PC-3 (cell line): ENCODE measurements around the gene ADGRV1. TPM values are rescaled to one million over a fixed set of nuclear protein-coding genes. Genes with fewer than 3 reads are reported as not detected.

Experiments
- ATAC-seq: fragments of 200-7000 bp; cut with Tn5 transposase; 2 replicates; pipeline ENCODE4 v1.9.1; 2020; ENCODE audit warnings: mild to moderate bottlenecking, moderate library complexity
- BruUV-seq: library from RNA; stranded (reverse); fragments of 400-500 nt; replicated peaks from 2 replicates; lab custom pipeline; 2021; lab: Mats Ljungman, UMichigan
- CTCF ChIA-PET: fragments of 300-600 bp; sonication (Branson Sonifier 250); formaldehyde crosslinking; loops from one replicate; lab custom pipeline; 2022; ENCODE audit warnings: antibody characterized with exemption; lab: Charles Lee
- POLR2A ChIA-PET: fragments of 300-600 bp; sonication (Branson Sonifier 250); formaldehyde crosslinking; loops from one replicate; lab custom pipeline; 2022; ENCODE audit warnings: antibody characterized with exemption; ENCODE audit not compliant: unreplicated experiment; lab: Charles Lee
- DNase-seq: peaks from one replicate; pipeline ENCODE4 v3.0.0-alpha.2; 2015
- H2AFZ ChIP-seq: fragments of 300-600 bp; sonication (generic); 2 replicates; pipeline ENCODE4 v1.6.0; 2016; ENCODE audit warnings: antibody characterized with exemption, low read length
- H3F3A ChIP-seq: fragments of 300-600 bp; sonication (generic); one replicate; pipeline ENCODE4 v1.6.0; 2017; ENCODE audit warnings: antibody characterized with exemption, low read length, control low read depth, mild to moderate bottlenecking; ENCODE audit not compliant: unreplicated experiment
- H3K27ac ChIP-seq: fragments of 300-600 bp; sonication (generic); 2 replicates; pipeline ENCODE4 v1.5.1; 2016; ENCODE audit warnings: mild to moderate bottlenecking, low read length
- H3K27me3 ChIP-seq: fragments of 300-600 bp; sonication (generic); 2 replicates; pipeline ENCODE4 v1.6.1; 2016; ENCODE audit warnings: low read length, mixed read lengths
- H3K36me3 ChIP-seq: fragments of 300-600 bp; sonication (generic); 2 replicates; pipeline ENCODE4 v1.6.1; 2016; ENCODE audit warnings: low read depth, mixed run types, low read length, mixed read lengths
- H3K4me1 ChIP-seq: fragments of 300-600 bp; sonication (generic); 2 replicates; pipeline ENCODE4 v1.5.1; 2016; ENCODE audit warnings: low read length; ENCODE audit not compliant: insufficient read depth
- H3K4me2 ChIP-seq: fragments of 300-600 bp; sonication (generic); 2 replicates; pipeline ENCODE4 v1.6.0; 2016; ENCODE audit warnings: low read length
- H3K4me3 ChIP-seq: fragments of 300-600 bp; sonication (generic); 2 replicates; pipeline ENCODE4 v1.5.1; 2016; ENCODE audit warnings: mild to moderate bottlenecking, low read length, mixed read lengths
- H3K79me2 ChIP-seq: fragments of 300-600 bp; sonication (generic); 2 replicates; pipeline ENCODE4 v1.6.1; 2017; ENCODE audit warnings: low read length, mixed read lengths
- H3K9ac ChIP-seq: fragments of 300-600 bp; sonication (generic); 2 replicates; pipeline ENCODE4 v1.6.0; 2016; ENCODE audit warnings: mild to moderate bottlenecking, low read length
- H3K9me2 ChIP-seq: fragments of 300-600 bp; sonication (generic); replicated peaks from 2 replicates; pipeline ENCODE4 v1.6.1; 2016; ENCODE audit warnings: mixed run types, low read length, mixed read lengths
- H3K9me3 ChIP-seq: fragments of 300-600 bp; sonication (generic); 2 replicates; pipeline ENCODE4 v1.6.1; 2016; ENCODE audit warnings: low read length, mixed read lengths
- H4K20me1 ChIP-seq: fragments of 300-600 bp; sonication (generic); 2 replicates; pipeline ENCODE4 v1.6.1; 2016; ENCODE audit warnings: low read length, mixed read lengths
- EZH2 ChIP-seq: fragments of 300-600 bp; sonication (generic); IDR thresholded peaks from one replicate; pipeline ENCODE4 v1.6.1; 2017; ENCODE audit warnings: antibody characterized with exemption, mild to moderate bottlenecking, low read length; ENCODE audit not compliant: unreplicated experiment
- EZH2phosphoT487 ChIP-seq: fragments of 300-600 bp; sonication (generic); IDR thresholded peaks from 2 replicates; pipeline ENCODE4 v1.6.1; 2018; ENCODE audit warnings: mild to moderate bottlenecking, antibody characterized with exemption, low read length, borderline replicate concordance
- intact Hi-C: fragments of 100-400 bp; cut with micrococcal nuclease; formaldehyde crosslinking; loops from 2 replicates; pipeline ENCODE4 v1.9.0; 2023
- total RNA-seq: library from RNA; depleted of rRNA; stranded (reverse); fragments of >200 nt; gene quantifications from 2 replicates; pipeline ENCODE4 v1.2.3, GENCODE V29; 2014
- TF ChIP-seq, protein P1 (sequence below): fragments of 300-600 bp; sonication (generic); conservative IDR thresholded peaks from 2 replicates; pipeline ENCODE4 v1.5.1; 2017; ENCODE audit warnings: antibody characterized with exemption, low read depth, mild to moderate bottlenecking, low read length

ADGRV1 gene
- total RNA-seq, 1 experiment from 2014 or later, result 22.7 TPM

DNA sequence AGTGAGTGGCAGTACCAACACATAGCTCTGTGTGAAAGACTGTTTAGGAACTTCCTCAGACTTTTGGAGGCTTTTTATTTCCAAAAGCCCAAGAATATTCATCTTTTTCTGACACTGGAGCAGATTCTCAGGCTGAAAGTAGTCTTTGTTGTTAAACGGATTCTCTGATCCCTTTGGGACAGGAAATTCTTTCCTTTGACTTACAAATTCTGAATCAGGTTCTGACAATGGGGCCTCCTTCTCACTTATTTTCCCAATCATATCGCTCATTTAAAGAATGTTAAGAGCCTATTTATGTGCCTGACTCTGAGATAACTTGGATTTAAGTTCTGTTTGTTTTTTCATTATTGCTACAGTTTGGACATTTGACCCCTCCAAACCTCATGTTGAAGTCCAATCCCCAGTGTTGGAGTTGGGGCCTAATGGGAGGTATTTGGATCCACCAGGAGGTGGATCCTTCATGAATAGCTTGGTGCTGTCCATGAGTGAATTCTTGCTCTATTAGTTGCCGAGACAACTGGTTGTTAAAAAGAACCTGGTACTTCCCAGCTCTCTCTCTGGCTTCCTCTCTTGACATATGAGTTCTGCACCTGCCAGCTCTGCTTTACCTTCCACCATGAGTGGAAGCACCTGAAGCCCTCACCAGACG, 4.1 kb upstream of the ADGRV1 start:
- POLR2A ChIA-PET, result no interaction called here
- TF ChIP-seq EZH2 (no peak), EZH2phosphoT487 (no peak)
- TF ChIP-seq, protein P1, sequence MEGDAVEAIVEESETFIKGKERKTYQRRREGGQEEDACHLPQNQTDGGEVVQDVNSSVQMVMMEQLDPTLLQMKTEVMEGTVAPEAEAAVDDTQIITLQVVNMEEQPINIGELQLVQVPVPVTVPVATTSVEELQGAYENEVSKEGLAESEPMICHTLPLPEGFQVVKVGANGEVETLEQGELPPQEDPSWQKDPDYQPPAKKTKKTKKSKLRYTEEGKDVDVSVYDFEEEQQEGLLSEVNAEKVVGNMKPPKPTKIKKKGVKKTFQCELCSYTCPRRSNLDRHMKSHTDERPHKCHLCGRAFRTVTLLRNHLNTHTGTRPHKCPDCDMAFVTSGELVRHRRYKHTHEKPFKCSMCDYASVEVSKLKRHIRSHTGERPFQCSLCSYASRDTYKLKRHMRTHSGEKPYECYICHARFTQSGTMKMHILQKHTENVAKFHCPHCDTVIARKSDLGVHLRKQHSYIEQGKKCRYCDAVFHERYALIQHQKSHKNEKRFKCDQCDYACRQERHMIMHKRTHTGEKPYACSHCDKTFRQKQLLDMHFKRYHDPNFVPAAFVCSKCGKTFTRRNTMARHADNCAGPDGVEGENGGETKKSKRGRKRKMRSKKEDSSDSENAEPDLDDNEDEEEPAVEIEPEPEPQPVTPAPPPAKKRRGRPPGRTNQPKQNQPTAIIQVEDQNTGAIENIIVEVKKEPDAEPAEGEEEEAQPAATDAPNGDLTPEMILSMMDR, result no peak
- no peaks in the 10 kb centered on the region for H3K9me3 ChIP-seq
- H3K36me3 ChIP-seq, result no peaks in the 10 kb centered on the region
- no peak overlapping the region for H2AFZ ChIP-seq
- peaks cover 14% of the 10 kb centered on the region for H3K4me1 ChIP-seq
- ATAC-seq (no peak), DNase-seq (no peak)
- H3K27me3 ChIP-seq, result no peaks in the 10 kb centered on the region
- no peaks in the 10 kb centered on the region for H3F3A ChIP-seq
- peaks cover 2% of the 10 kb centered on the region for H3K79me2 ChIP-seq
- no peaks in the 10 kb centered on the region for H3K9me2 ChIP-seq
- H3K4me2 ChIP-seq, result no peak overlapping the region
- no peaks in the 10 kb centered on the region for H4K20me1 ChIP-seq
- no TSS peak for BruUV-seq
- CTCF ChIA-PET, result no interaction called here
- intact Hi-C loops, result no loop called here
- no peak overlapping the region for H3K27ac ChIP-seq
- H3K9ac ChIP-seq, result no peak overlapping the region
- no peak overlapping the region for H3K4me3 ChIP-seq

DNA sequence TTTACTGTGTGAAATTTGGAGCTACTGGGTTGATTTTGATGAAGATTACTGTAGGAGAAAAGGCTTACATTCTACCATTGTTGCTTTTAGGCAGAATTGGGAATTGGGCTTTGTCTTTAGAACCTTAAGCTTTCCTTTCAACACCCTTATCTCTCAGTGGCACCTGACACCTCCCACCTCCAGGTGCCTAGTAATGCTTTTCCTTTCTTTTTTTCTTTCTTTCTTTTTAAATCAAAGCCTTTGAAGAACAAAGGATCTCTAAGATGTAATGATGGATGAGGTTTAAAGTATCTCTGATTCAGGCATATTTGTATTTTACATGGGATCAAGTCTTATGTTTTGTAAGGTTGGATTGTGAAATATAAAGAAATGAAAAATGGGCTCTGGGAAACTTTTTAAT, 2.9 kb upstream of the ADGRV1 start:
- H2AFZ ChIP-seq, result no peak overlapping the region
- no peaks in the 10 kb centered on the region for H3K9me2 ChIP-seq
- H3K9me3 ChIP-seq, result no peaks in the 10 kb centered on the region
- intact Hi-C loops, result no loop called here
- H3K36me3 ChIP-seq, result no peaks in the 10 kb centered on the region
- BruUV-seq, result no TSS peak
- peaks cover 25% of the 10 kb centered on the region for H3K4me1 ChIP-seq
- H3K79me2 ChIP-seq, result peaks cover 12% of the 10 kb centered on the region
- no peak overlapping the region for H3K4me3 ChIP-seq
- H3K27ac ChIP-seq, result no peak overlapping the region
- H3K27me3 ChIP-seq, result no peaks in the 10 kb centered on the region
- TF ChIP-seq, protein P1, result no peak
- TF ChIP-seq EZH2 (no peak), EZH2phosphoT487 (no peak)
- ChIA-PET CTCF (no interaction called here), POLR2A (no interaction called here)
- no peak overlapping the region for H3K4me2 ChIP-seq
- H3K9ac ChIP-seq, result no peak overlapping the region
- DNase-seq, result no peak
- no peaks in the 10 kb centered on the region for H4K20me1 ChIP-seq
- ATAC-seq, result no peak
- no peaks in the 10 kb centered on the region for H3F3A ChIP-seq

DNA sequence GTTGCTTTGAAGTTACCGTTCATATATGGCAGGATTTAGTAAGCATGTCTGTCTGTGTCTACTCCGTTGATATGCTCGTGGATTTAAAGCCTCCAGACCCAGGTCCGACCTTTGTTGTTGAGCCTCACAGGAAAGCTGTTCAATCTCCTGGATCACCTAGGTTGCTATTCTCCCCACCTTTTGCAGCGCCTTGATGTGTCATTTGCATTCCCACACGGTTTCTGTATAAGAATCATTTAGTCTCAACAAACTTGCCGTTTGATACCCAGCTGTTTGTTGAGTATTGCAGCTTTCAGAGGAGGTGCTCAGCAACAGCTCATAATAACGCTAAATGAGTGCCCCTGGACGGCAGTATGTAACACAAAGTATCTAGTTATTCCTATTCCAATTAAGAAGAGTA, 1.2 kb upstream of the ADGRV1 start:
- H3K27ac ChIP-seq, result no peak overlapping the region
- H3K4me2 ChIP-seq, result peak overlapping the region; percentile 85
- ATAC-seq (no peak), DNase-seq (peak; percentile 15)
- no peaks in the 10 kb centered on the region for H3K36me3 ChIP-seq
- intact Hi-C loops, result no loop called here
- no peaks in the 10 kb centered on the region for H3K9me3 ChIP-seq
- no peaks in the 10 kb centered on the region for H4K20me1 ChIP-seq
- CTCF ChIA-PET, result interaction anchor here (0.7 kb wide), 1 partner anchor 27 kb away, joined by 4 read pairs; the partner anchor contains the start of gene LYSMD3
- H3K4me3 ChIP-seq, result peak overlapping the region; percentile 73
- H3K9ac ChIP-seq, result peak overlapping the region; percentile 68
- H3K9me2 ChIP-seq, result no peaks in the 10 kb centered on the region
- POLR2A ChIA-PET, result interaction anchor here (0.6 kb wide), 2 partner anchors 14 to 27 kb away, joined by 3 to 9 read pairs; no protein-coding TSS in a partner anchor
- H3K4me1 ChIP-seq, result peaks cover 43% of the 10 kb centered on the region
- H3F3A ChIP-seq, result no peaks in the 10 kb centered on the region
- TF ChIP-seq, protein P1, result no peak
- no peak for TF ChIP-seq EZH2phosphoT487
- peaks cover 12% of the 10 kb centered on the region for H3K79me2 ChIP-seq
- peak overlapping the region; percentile 80 for H2AFZ ChIP-seq
- no TSS peak for BruUV-seq
- no peaks in the 10 kb centered on the region for H3K27me3 ChIP-seq
